Loucy (cell line): ENCODE measurements around the gene IL7R.

ENCODE experiments used
- H2AFZ ChIP-seq: fragments of 200-600 bp; sonication (generic); 2 replicates; pipeline ENCODE4 v1.6.0; 2016; ENCODE audit warnings: antibody characterized with exemption, mild to moderate bottlenecking, low read length, moderate library complexity
- H3F3A ChIP-seq: fragments of 200-600 bp; 2 replicates; pipeline ENCODE4 v1.6.0; 2016; ENCODE audit warnings: antibody characterized with exemption, low read depth, mild to moderate bottlenecking
- H3K27me3 ChIP-seq: fragments of 200-600 bp; sonication (generic); 2 replicates; pipeline ENCODE4 v1.6.1; 2014; ENCODE audit warnings: low read length, mild to moderate bottlenecking; ENCODE audit not compliant: insufficient read depth, poor library complexity, severe bottlenecking
- H3K36me3 ChIP-seq: fragments of 200-600 bp; sonication (generic); 2 replicates; pipeline ENCODE4 v1.6.1; 2016; ENCODE audit warnings: low read length; ENCODE audit not compliant: insufficient read depth
- H3K4me1 ChIP-seq: fragments of 200-600 bp; sonication (generic); 2 replicates; pipeline ENCODE4 v1.5.1; 2014; ENCODE audit warnings: low read length, mild to moderate bottlenecking; ENCODE audit not compliant: insufficient read depth, poor library complexity, severe bottlenecking
- H3K4me2 ChIP-seq: fragments of 200-600 bp; sonication (generic); 2 replicates; pipeline ENCODE4 v1.6.0; 2014; ENCODE audit warnings: antibody characterized with exemption, low read length, low read depth, mild to moderate bottlenecking; ENCODE audit not compliant: poor library complexity, severe bottlenecking
- H3K4me3 ChIP-seq: fragments of 200-600 bp; sonication (generic); 2 replicates; pipeline ENCODE4 v1.5.1; 2014; ENCODE audit warnings: low read length, mild to moderate bottlenecking, mixed read lengths; ENCODE audit not compliant: poor library complexity, severe bottlenecking
- H3K79me2 ChIP-seq: fragments of 200-600 bp; sonication (generic); 2 replicates; pipeline ENCODE4 v1.6.1; 2014; ENCODE audit warnings: low read length; ENCODE audit not compliant: insufficient read depth
- H3K9ac ChIP-seq: fragments of 200-600 bp; sonication (generic); 2 replicates; pipeline ENCODE4 v1.6.0; 2014; ENCODE audit warnings: mild to moderate bottlenecking, low read depth, low read length, moderate library complexity; ENCODE audit not compliant: poor library complexity, severe bottlenecking
- H3K9me2 ChIP-seq: fragments of 200-600 bp; sonication (generic); replicated peaks from 2 replicates; pipeline ENCODE4 v1.6.1; 2016; ENCODE audit warnings: low read depth, low read length, mixed read lengths
- H3K9me3 ChIP-seq: fragments of 200-600 bp; sonication (generic); 2 replicates; pipeline ENCODE4 v1.6.1; 2014; ENCODE audit warnings: mild to moderate bottlenecking, antibody characterized with exemption, low read length, low read depth; ENCODE audit not compliant: insufficient read depth
- H4K20me1 ChIP-seq: fragments of 200-600 bp; sonication (generic); 2 replicates; pipeline ENCODE4 v1.6.0; 2014; ENCODE audit warnings: antibody characterized with exemption, low read length, mild to moderate bottlenecking; ENCODE audit not compliant: insufficient read depth, poor library complexity, severe bottlenecking
- EZH2phosphoT487 ChIP-seq: fragments of 200-600 bp; IDR thresholded peaks from 2 replicates; pipeline ENCODE4 v1.6.1; 2018; ENCODE audit warnings: antibody characterized with exemption, mild to moderate bottlenecking, moderate library complexity, borderline replicate concordance
- TF ChIP-seq, protein P1 (sequence below): fragments of 200-600 bp; sonication (generic); conservative IDR thresholded peaks from 2 replicates; pipeline ENCODE4 v1.5.1; 2014; ENCODE audit warnings: mild to moderate bottlenecking, antibody characterized with exemption, low read length

IL7R gene, protein sequence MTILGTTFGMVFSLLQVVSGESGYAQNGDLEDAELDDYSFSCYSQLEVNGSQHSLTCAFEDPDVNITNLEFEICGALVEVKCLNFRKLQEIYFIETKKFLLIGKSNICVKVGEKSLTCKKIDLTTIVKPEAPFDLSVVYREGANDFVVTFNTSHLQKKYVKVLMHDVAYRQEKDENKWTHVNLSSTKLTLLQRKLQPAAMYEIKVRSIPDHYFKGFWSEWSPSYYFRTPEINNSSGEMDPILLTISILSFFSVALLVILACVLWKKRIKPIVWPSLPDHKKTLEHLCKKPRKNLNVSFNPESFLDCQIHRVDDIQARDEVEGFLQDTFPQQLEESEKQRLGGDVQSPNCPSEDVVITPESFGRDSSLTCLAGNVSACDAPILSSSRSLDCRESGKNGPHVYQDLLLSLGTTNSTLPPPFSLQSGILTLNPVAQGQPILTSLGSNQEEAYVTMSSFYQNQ

DNA sequence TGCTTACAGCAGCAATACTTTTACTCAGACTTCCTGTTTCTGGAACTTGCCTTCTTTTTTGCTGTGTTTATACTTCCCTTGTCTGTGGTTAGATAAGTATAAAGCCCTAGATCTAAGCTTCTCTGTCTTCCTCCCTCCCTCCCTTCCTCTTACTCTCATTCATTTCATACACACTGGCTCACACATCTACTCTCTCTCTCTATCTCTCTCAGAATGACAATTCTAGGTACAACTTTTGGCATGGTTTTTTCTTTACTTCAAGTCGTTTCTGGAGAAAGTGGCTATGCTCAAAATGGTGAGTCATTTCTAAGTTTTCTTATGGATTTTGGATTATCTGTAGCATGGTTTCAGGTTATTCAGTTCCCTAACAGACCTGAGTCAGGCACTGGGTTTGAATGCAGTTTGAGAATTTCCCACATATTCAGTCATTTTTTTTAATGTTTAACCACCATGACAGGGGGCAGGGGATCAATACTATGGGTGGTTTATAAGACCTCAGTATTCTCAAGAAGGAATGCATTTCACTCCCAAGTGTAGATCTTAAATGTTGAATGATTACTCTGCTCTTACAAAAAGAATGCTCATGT lies at the start of gene IL7R:
Gene IL7R (plus strand): TSS at position 127 of the 587 bp plus-strand sequence. CDS start 87 bp downstream, at position 214.
- no peaks in the 10 kb centered on the region for H3K79me2 ChIP-seq
- no peaks in the 10 kb centered on the region for H3F3A ChIP-seq
- peak within 1 kb of the TSS; percentile 45 for H3K4me2 ChIP-seq
- no peak within 1 kb of the TSS for H3K9ac ChIP-seq
- no peaks in the 10 kb centered on the region for H4K20me1 ChIP-seq
- no peaks in the 10 kb centered on the region for H3K36me3 ChIP-seq
- H3K4me3 ChIP-seq = peak within 1 kb of the TSS; percentile 7
- H3K4me1 ChIP-seq = peaks cover 56% of the 10 kb centered on the region
- no peaks in the 10 kb centered on the region for H3K9me2 ChIP-seq
- H3K27me3 ChIP-seq = no peaks in the 10 kb centered on the region
- peak within 1 kb of the TSS; percentile 0; the same call in 1 of the 2 replicates for H2AFZ ChIP-seq
- TF ChIP-seq, protein P1, sequence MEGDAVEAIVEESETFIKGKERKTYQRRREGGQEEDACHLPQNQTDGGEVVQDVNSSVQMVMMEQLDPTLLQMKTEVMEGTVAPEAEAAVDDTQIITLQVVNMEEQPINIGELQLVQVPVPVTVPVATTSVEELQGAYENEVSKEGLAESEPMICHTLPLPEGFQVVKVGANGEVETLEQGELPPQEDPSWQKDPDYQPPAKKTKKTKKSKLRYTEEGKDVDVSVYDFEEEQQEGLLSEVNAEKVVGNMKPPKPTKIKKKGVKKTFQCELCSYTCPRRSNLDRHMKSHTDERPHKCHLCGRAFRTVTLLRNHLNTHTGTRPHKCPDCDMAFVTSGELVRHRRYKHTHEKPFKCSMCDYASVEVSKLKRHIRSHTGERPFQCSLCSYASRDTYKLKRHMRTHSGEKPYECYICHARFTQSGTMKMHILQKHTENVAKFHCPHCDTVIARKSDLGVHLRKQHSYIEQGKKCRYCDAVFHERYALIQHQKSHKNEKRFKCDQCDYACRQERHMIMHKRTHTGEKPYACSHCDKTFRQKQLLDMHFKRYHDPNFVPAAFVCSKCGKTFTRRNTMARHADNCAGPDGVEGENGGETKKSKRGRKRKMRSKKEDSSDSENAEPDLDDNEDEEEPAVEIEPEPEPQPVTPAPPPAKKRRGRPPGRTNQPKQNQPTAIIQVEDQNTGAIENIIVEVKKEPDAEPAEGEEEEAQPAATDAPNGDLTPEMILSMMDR = no peak
- TF ChIP-seq EZH2phosphoT487 = no peak
- H3K9me3 ChIP-seq = no peaks in the 10 kb centered on the region

DNA sequence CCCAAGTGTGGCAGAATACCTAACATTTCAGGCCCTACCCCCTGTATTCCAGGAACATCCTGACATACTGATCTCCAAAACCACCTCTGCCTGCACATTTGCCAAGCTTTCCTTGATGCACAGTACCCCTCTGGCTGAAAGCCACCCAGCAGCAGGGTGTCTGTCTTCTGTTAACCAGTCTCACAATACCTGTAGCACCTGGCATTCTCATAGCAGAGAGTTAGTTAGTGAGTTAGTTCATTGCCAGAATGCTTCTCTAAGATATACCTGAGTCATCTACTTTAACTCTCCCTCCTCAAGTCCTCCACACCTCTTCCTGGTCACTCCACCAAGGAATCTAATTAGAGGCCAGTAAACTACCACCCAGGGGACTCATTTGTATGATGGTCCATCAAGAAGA lies 46.1 kb upstream of the IL7R start:
- H3K9me2 ChIP-seq = no peaks in the 10 kb centered on the region
- H3K36me3 ChIP-seq = no peaks in the 10 kb centered on the region
- no peaks in the 10 kb centered on the region for H3K79me2 ChIP-seq
- H3K9ac ChIP-seq = no peak overlapping the region
- no peaks in the 10 kb centered on the region for H3F3A ChIP-seq
- H3K4me1 ChIP-seq = peaks cover 10% of the 10 kb centered on the region
- no peaks in the 10 kb centered on the region for H4K20me1 ChIP-seq
- no peaks in the 10 kb centered on the region for H3K27me3 ChIP-seq
- TF ChIP-seq, protein P1 = no peak
- no peak for TF ChIP-seq EZH2phosphoT487
- no peak overlapping the region for H3K4me3 ChIP-seq
- no peak overlapping the region for H3K4me2 ChIP-seq
- H2AFZ ChIP-seq = no peak overlapping the region
- no peaks in the 10 kb centered on the region for H3K9me3 ChIP-seq

DNA sequence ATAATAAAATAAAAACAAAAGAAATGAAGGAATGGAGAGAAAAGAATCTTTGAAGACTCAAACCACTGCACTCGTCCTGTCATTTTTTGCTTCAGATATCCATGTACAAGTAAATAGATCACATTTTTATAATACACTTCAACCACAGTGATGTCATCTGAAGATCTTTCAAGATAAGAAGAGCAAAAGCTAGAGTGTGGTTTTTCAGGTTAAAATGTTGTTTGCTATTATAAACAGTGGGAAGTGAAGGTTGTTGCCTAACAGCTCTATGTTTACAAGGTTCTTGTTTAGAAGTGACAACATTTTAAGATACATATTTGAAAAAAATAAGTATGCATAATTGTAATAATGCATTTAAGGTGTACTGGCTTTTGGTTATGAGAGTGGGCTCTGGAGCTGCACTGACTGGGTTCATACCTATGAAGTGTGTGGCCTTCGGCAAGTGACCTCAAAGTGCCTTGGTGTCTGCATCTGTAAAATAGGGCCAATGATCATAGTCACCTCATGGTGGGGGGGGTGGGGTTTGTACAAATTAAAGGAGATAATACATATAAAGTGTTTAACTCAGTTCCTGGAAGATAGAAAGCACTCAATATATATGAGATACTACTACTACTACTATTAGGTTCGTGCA lies 45.5 kb upstream of the IL7R start:
- Histone ChIP-seq H3K4me3 (no peak overlapping the region), H3K4me1 (peaks cover 10% of the 10 kb centered on the region), H3K9ac (no peak overlapping the region), H3K9me2 (no peaks in the 10 kb centered on the region), H3K79me2 (no peaks in the 10 kb centered on the region), H3K27me3 (no peaks in the 10 kb centered on the region), H3F3A (no peaks in the 10 kb centered on the region), H3K4me2 (peak overlapping the region; percentile 40), H4K20me1 (no peaks in the 10 kb centered on the region), H3K36me3 (no peaks in the 10 kb centered on the region), H2AFZ (no peak overlapping the region), H3K9me3 (no peaks in the 10 kb centered on the region)
- TF ChIP-seq, protein P1 = no peak
- no peak for TF ChIP-seq EZH2phosphoT487
